Lower leg skin (tissue), 4 donors: ENCODE results near the gene FGF18. TPM values are rescaled to one million over a fixed set of nuclear protein-coding genes. Genes with fewer than 3 reads are reported as not detected.

Experiments
- DNase-seq, 2 donors: peaks; one replicate each; pipeline ENCODE4 v3.0.0-alpha.2; 2019; ENCODE audit warnings: low spot score in 2 of 2
- H3K4me3 ChIP-seq: fragments of 200-600 bp; sonication (generic); 2 replicates; pipeline ENCODE4 v1.5.1; 2017; ENCODE audit warnings: mild to moderate bottlenecking, low read depth; ENCODE audit not compliant: poor library complexity, severe bottlenecking
- CTCF ChIP-seq, 3 donors: fragments of 450-650 bp; IDR thresholded peaks; one replicate each; pipeline ENCODE4 v1.5.1; 2016; ENCODE audit warnings: antibody characterized with exemption in 3 of 3, mild to moderate bottlenecking in 3 of 3, moderate library complexity in 2 of 3
- POLR2A ChIP-seq, 2 donors: fragments of 450-650 bp; IDR thresholded peaks; one replicate each; pipeline ENCODE4 v1.6.1; 2016 to 2017; ENCODE audit warnings: antibody characterized with exemption in 2 of 2, mild to moderate bottlenecking in 1 of 2, moderate library complexity in 1 of 2
- WGBS, 2 donors: methylation state at CpG; one replicate each; pipeline ENCODE4 v1.1.5; 2018; 5-methylcytosine and 5-hydroxymethylcytosine counted together
- intact Hi-C: fragments of 100-400 bp; cut with DNase I; formaldehyde crosslinking; loops from one replicate; pipeline ENCODE4 v1.15.0; 2023; ENCODE audit warnings: low total_unique reads
- total RNA-seq, 4 donors: library from RNA; depleted of rRNA; stranded (reverse); fragments of >200 nt; gene quantifications; one replicate each; pipeline ENCODE4 v1.1.0, GENCODE V29; 2016

Gene FGF18
- total RNA-seq, 4 donors from 2014 or later: 0.27 to 2.5 TPM; not detected in 2

- H3K4me3 ChIP-seq: no peak overlapping the region
- no peak for DNase-seq
- 55 to 61% methylated on average over 4 of the region's 4 CpGs for WGBS, 2 donors
- intact Hi-C loops: no loop called here
- TF ChIP-seq POLR2A (IDR thresholded peaks at IDR 0.05): no peak
Observed at GRCh38 chr5:171469326-171469725, 49.9 kb downstream of the FGF18 start.

GRCh38 chr5:171470420-171470819 is 51.0 kb downstream of the FGF18 start:
- TF ChIP-seq CTCF (IDR thresholded peaks at IDR 0.05): no peak
- no peak for TF ChIP-seq POLR2A (IDR thresholded peaks at IDR 0.05)
- intact Hi-C loops: no loop called here
- WGBS, 2 donors: 95% methylated on average over 15 of the region's 15 CpGs
- H3K4me3 ChIP-seq: no peak overlapping the region
- DNase-seq: no peak

GRCh38 chr5:171474230-171474813 is 54.9 kb downstream of the FGF18 start:
- no peak overlapping the region for H3K4me3 ChIP-seq
- peak in 1 of 2 donors; percentile 18 for DNase-seq
- 67 to 69% methylated on average over 16 of the region's 16 CpGs for WGBS, 2 donors
- TF ChIP-seq CTCF (IDR thresholded peaks at IDR 0.05): no peak
- no peak for TF ChIP-seq POLR2A (IDR thresholded peaks at IDR 0.05)
- intact Hi-C loops: no loop called here

- intact Hi-C loops: no loop called here
- no peak for DNase-seq
- TF ChIP-seq CTCF (IDR thresholded peaks at IDR 0.05): no peak
- TF ChIP-seq POLR2A (IDR thresholded peaks at IDR 0.05): no peak
- H3K4me3 ChIP-seq: no peak overlapping the region
Observed at GRCh38 chr5:171475596-171475995, 56.1 kb downstream of the FGF18 start.

- DNase-seq: no peak
Observed at GRCh38 chr5:171476701-171477100, 57.3 kb downstream of the FGF18 start.

GRCh38 chr5:171477101-171477500 is 57.7 kb downstream of the FGF18 start:
- 72 to 74% methylated on average over 2 of the region's 2 CpGs for WGBS, 2 donors
- no peak for DNase-seq
- intact Hi-C loops: no loop called here
- H3K4me3 ChIP-seq: no peak overlapping the region
- TF ChIP-seq CTCF (IDR thresholded peaks at IDR 0.05) (no peak), POLR2A (IDR thresholded peaks at IDR 0.05) (no peak)

More at GRCh38 chr5:171476701-171477100, 57.3 kb downstream of the FGF18 start:
- TF ChIP-seq POLR2A (IDR thresholded peaks at IDR 0.05) (no peak), CTCF (IDR thresholded peaks at IDR 0.05) (no peak)
- intact Hi-C loops: no loop called here
- no peak overlapping the region for H3K4me3 ChIP-seq
- 83 to 89% methylated on average over 1 of the region's 1 CpG for WGBS, 2 donors
